Urinary bladder (tissue), 4 donors: ENCODE measurements around the gene EPYC. TPM values are rescaled to one million over a fixed set of nuclear protein-coding genes. Genes with fewer than 3 reads are reported as not detected.

Experiments used
- DNase-seq: peaks from one replicate; pipeline ENCODE4 v3.0.0-alpha.2; 2015; ENCODE audit errors: extremely low spot score
- H3K27ac ChIP-seq: one replicate; pipeline ENCODE4 v1.5.1; 2013; ENCODE audit warnings: low read depth, mild to moderate bottlenecking, moderate library complexity
- H3K36me3 ChIP-seq: one replicate; pipeline ENCODE4 v1.6.1; 2013; ENCODE audit warnings: mild to moderate bottlenecking, moderate library complexity; ENCODE audit not compliant: insufficient read depth
- H3K4me1 ChIP-seq: one replicate; pipeline ENCODE4 v1.6.1; 2013; ENCODE audit warnings: mild to moderate bottlenecking, moderate library complexity; ENCODE audit not compliant: insufficient read depth
- H3K4me3 ChIP-seq: one replicate; pipeline ENCODE4 v1.5.1; 2013; ENCODE audit warnings: low read depth, low read length
- WGBS: extraction: QIAGEN DNeasy Blood & Tissue Kit; methylation state at CpG from one replicate; pipeline ENCODE4 v1.1.7; 2013; 5-methylcytosine and 5-hydroxymethylcytosine counted together
- polyA plus RNA-seq: library from polyadenylated mRNA; stranded (reverse); fragments of 200-250 nt; gene quantifications from one replicate; pipeline ENCODE4 v1.2.3, GENCODE V29; 2013
- total RNA-seq: library from RNA; depleted of rRNA; stranded (reverse); fragments of >200 nt; gene quantifications from one replicate; pipeline ENCODE4 v1.2.3, GENCODE V29; 2014
- donor health status: healthy with polysubstance abuse.
- donor health status: healthy.

Gene EPYC
- total RNA-seq (1.2 TPM), polyA plus RNA-seq (not detected)

GRCh38 chr12:91004872-91005271 lies at the start of gene EPYC:
EPYC (minus strand) TSS chr12:91004972; CDS start chr12:91002565, 2,407 bp downstream.
- Histone ChIP-seq H3K27ac (no peak within 1 kb of the TSS), H3K4me3 (no peak within 1 kb of the TSS), H3K4me1 (no peaks in the 10 kb centered on the region), H3K36me3 (no peaks in the 10 kb centered on the region)
- DNase-seq, result no peak

- no peaks in the 10 kb centered on the region for H3K4me1 ChIP-seq
- 41% methylated on average over 4 of the region's 4 CpGs for WGBS
- DNase-seq, result no peak
- no peak overlapping the region for H3K27ac ChIP-seq
- no peak overlapping the region for H3K4me3 ChIP-seq
- H3K36me3 ChIP-seq, result no peaks in the 10 kb centered on the region
Observed at GRCh38 chr12:91053951-91054715, 49.4 kb upstream of the EPYC start.

- Histone ChIP-seq H3K36me3 (no peaks in the 10 kb centered on the region), H3K4me3 (no peak overlapping the region), H3K27ac (no peak overlapping the region), H3K4me1 (no peaks in the 10 kb centered on the region)
- DNase-seq, result no peak
Observed at GRCh38 chr12:91052026-91052425, 47.3 kb upstream of the EPYC start.

- H3K4me3 ChIP-seq, result no peak overlapping the region
- H3K27ac ChIP-seq, result no peak overlapping the region
- no peaks in the 10 kb centered on the region for H3K36me3 ChIP-seq
- DNase-seq, result peak; percentile 23
- 48% methylated on average over 2 of the region's 2 CpGs for WGBS
- no peaks in the 10 kb centered on the region for H3K4me1 ChIP-seq
Observed at GRCh38 chr12:91044586-91044985, 39.8 kb upstream of the EPYC start.

GRCh38 chr12:91043408-91043807 lies 38.6 kb upstream of the EPYC start:
- Histone ChIP-seq H3K4me1 (no peaks in the 10 kb centered on the region), H3K27ac (no peak overlapping the region), H3K4me3 (no peak overlapping the region), H3K36me3 (no peaks in the 10 kb centered on the region)
- 76% methylated on average over 4 of the region's 4 CpGs for WGBS
- DNase-seq, result no peak

GRCh38 chr12:91040096-91040755 lies 35.5 kb upstream of the EPYC start:
- DNase-seq, result no peak
- no peaks in the 10 kb centered on the region for H3K36me3 ChIP-seq
- 53% methylated on average over 1 of the region's 1 CpG for WGBS
- no peak overlapping the region for H3K4me3 ChIP-seq
- no peak overlapping the region for H3K27ac ChIP-seq
- no peaks in the 10 kb centered on the region for H3K4me1 ChIP-seq

GRCh38 chr12:91037276-91037675 lies 32.5 kb upstream of the EPYC start:
- no peak overlapping the region for H3K4me3 ChIP-seq
- no peak overlapping the region for H3K27ac ChIP-seq
- DNase-seq, result peak; percentile 20
- H3K4me1 ChIP-seq, result no peaks in the 10 kb centered on the region
- no peaks in the 10 kb centered on the region for H3K36me3 ChIP-seq

- 89% methylated on average over 2 of the region's 2 CpGs for WGBS
- Histone ChIP-seq H3K4me1 (no peaks in the 10 kb centered on the region), H3K36me3 (no peaks in the 10 kb centered on the region)
Observed at GRCh38 chr12:91033251-91033650, 28.5 kb upstream of the EPYC start.

GRCh38 chr12:91023326-91024004 lies 18.7 kb upstream of the EPYC start:
- WGBS, result 89% methylated on average over 1 of the region's 1 CpG
- H3K4me1 ChIP-seq, result no peaks in the 10 kb centered on the region
- no peaks in the 10 kb centered on the region for H3K36me3 ChIP-seq
- no peak for DNase-seq
- no peak overlapping the region for H3K4me3 ChIP-seq
- H3K27ac ChIP-seq, result no peak overlapping the region

More at GRCh38 chr12:91033251-91033650, 28.5 kb upstream of the EPYC start:
- Histone ChIP-seq H3K4me3 (no peak overlapping the region), H3K27ac (no peak overlapping the region)
- DNase-seq, result no peak

GRCh38 chr12:91021076-91021475 lies 16.3 kb upstream of the EPYC start:
- Histone ChIP-seq H3K4me3 (no peak overlapping the region), H3K4me1 (no peaks in the 10 kb centered on the region), H3K36me3 (no peaks in the 10 kb centered on the region), H3K27ac (no peak overlapping the region)
- no peak for DNase-seq
- 80% methylated on average over 2 of the region's 2 CpGs for WGBS

- Histone ChIP-seq H3K27ac (no peak overlapping the region), H3K4me1 (no peaks in the 10 kb centered on the region), H3K4me3 (no peak overlapping the region), H3K36me3 (no peaks in the 10 kb centered on the region)
- DNase-seq, result no peak
- 95% methylated on average over 4 of the region's 4 CpGs for WGBS
Observed at GRCh38 chr12:91019455-91019854, 14.7 kb upstream of the EPYC start.

GRCh38 chr12:91017511-91018263 lies 12.9 kb upstream of the EPYC start:
- no peak for DNase-seq
- 72% methylated on average over 5 of the region's 5 CpGs for WGBS

GRCh38 chr12:91017043-91017442 lies 12.3 kb upstream of the EPYC start:
- H3K4me1 ChIP-seq, result no peaks in the 10 kb centered on the region
- H3K4me3 ChIP-seq, result no peak overlapping the region
- no peak overlapping the region for H3K27ac ChIP-seq
- DNase-seq, result no peak
- no peaks in the 10 kb centered on the region for H3K36me3 ChIP-seq
- 71% methylated on average over 1 of the region's 1 CpG for WGBS

More at GRCh38 chr12:91017511-91018263, 12.9 kb upstream of the EPYC start:
- Histone ChIP-seq H3K36me3 (no peaks in the 10 kb centered on the region), H3K27ac (no peak overlapping the region), H3K4me1 (no peaks in the 10 kb centered on the region), H3K4me3 (no peak overlapping the region)
